Lung (tissue), 12 donors: ENCODE measurements around the gene SNTB2. TPM values are rescaled to one million over a fixed set of nuclear protein-coding genes. Genes with fewer than 3 reads are reported as not detected.

Experiments
- ATAC-seq: fragments of 200-7000 bp; cut with Tn5 transposase; one replicate; pipeline ENCODE4 v1.9.1; 2020; ENCODE audit warnings: moderate number of reproducible peaks; ENCODE audit not compliant: insufficient read depth, low FRiP score
- DNase-seq, 3 donors: peaks; one replicate each; pipeline ENCODE4 v3.0.0-alpha.2; 2013 to 2017
- H3K27ac ChIP-seq, 2 donors: one replicate each; pipeline ENCODE4 v1.5.1; 2013; ENCODE audit warnings: mild to moderate bottlenecking in 2 of 2, moderate library complexity in 2 of 2, control low read depth in 1 of 2, inconsistent platforms in 1 of 2, low read depth in 1 of 2, low read length in 1 of 2
- H3K27me3 ChIP-seq, 3 donors: one replicate each; pipeline ENCODE4 v1.5.1; 2013; ENCODE audit warnings: low read length in 2 of 3; ENCODE audit not compliant: control insufficient read depth in 3 of 3, insufficient read depth in 3 of 3
- H3K36me3 ChIP-seq, 4 donors: one replicate each; pipeline ENCODE4 v1.5.1; 2013; ENCODE audit warnings: low read length in 4 of 4, mild to moderate bottlenecking in 1 of 4, moderate library complexity in 1 of 4; ENCODE audit not compliant: control insufficient read depth in 4 of 4, insufficient read depth in 4 of 4
- H3K4me1 ChIP-seq, 5 donors: one replicate each; pipeline ENCODE4 v1.5.1; 2013; ENCODE audit warnings: low read length in 5 of 5, mild to moderate bottlenecking in 2 of 5, moderate library complexity in 1 of 5; ENCODE audit not compliant: control insufficient read depth in 5 of 5, insufficient read depth in 5 of 5
- H3K4me3 ChIP-seq: one replicate; pipeline ENCODE4 v1.5.1; 2013; ENCODE audit warnings: mild to moderate bottlenecking, control low read depth, moderate library complexity
- H3K9ac ChIP-seq, 2 donors: one replicate each; pipeline ENCODE4 v1.5.1; 2013; ENCODE audit warnings: low read length in 2 of 2, control low read depth in 1 of 2; ENCODE audit not compliant: insufficient read depth in 1 of 2
- H3K9me3 ChIP-seq, 4 donors: one replicate each; pipeline ENCODE4 v1.5.1; 2013; ENCODE audit warnings: low read length in 3 of 4, mild to moderate bottlenecking in 1 of 4, moderate library complexity in 1 of 4; ENCODE audit not compliant: control insufficient read depth in 4 of 4, insufficient read depth in 3 of 4
- CTCF ChIP-seq: IDR thresholded peaks from 2 replicates; pipeline ENCODE4 v1.5.1; 2012; ENCODE audit warnings: mild to moderate bottlenecking; ENCODE audit errors: control extremely low read depth, extremely low read depth
- WGBS, 2 donors: extraction: QIAGEN DNeasy Blood & Tissue Kit; methylation state at CpG; one replicate each; pipeline ENCODE4 v1.1.7; 2013; 5-methylcytosine and 5-hydroxymethylcytosine counted together
- polyA plus RNA-seq, 2 donors: library from polyadenylated mRNA; stranded (reverse); fragments of 200-250 nt; gene quantifications; one replicate each; pipeline ENCODE4 v1.2.1, GENCODE V29; 2013
- total RNA-seq, 2 donors: library from RNA; depleted of rRNA in 1 of 2; stranded (reverse); fragments of >200 nt in 1 of 2; gene quantifications; one replicate each; pipeline ENCODE4 v1.2.1, GENCODE V29; 2014 to 2021
- donor health status: control.
- donor health status: control.
- donor health status: Bipolar disorder and iron deficiency.
- donor health status: healthy.
- donor health status: DM: yes; HTN: yes; CAD: no.

The SNTB2 gene
- total and polyA plus RNA-seq, 4 donors = 4.5 to 42.8 (median 19.1) TPM

- no peak for TF ChIP-seq CTCF
- Histone ChIP-seq H3K27me3 (no peaks in the 10 kb centered on the region), H3K36me3 (peaks cover 3 to 19% (median 13%) of the 10 kb centered on the region in 4 donors), H3K4me3 (no peak overlapping the region), H3K4me1 (peaks cover 0 to 3% (median 0%) of the 10 kb centered on the region in 5 donors), H3K9ac (no peak overlapping the region), H3K9me3 (no peaks in the 10 kb centered on the region), H3K27ac (no peak overlapping the region)
- no peak for ATAC-seq
- WGBS, 2 donors = 49 to 66% methylated on average over 4 of the region's 4 CpGs
- DNase-seq = no peak
Measured at GRCh38 chr16:69345923-69346322, 159.0 kb downstream of the SNTB2 start.

- Histone ChIP-seq H3K27me3 (no peaks in the 10 kb centered on the region), H3K36me3 (peaks cover 3 to 11% (median 10%) of the 10 kb centered on the region in 4 donors), H3K9ac (no peak overlapping the region), H3K4me1 (peaks cover 0 to 4% (median 0%) of the 10 kb centered on the region in 5 donors), H3K27ac (no peak overlapping the region), H3K4me3 (no peak overlapping the region), H3K9me3 (no peaks in the 10 kb centered on the region)
- DNase-seq (no peak), ATAC-seq (no peak)
- WGBS, 2 donors = 84 to 85% methylated on average over 6 of the region's 6 CpGs
- no peak for TF ChIP-seq CTCF
Measured at GRCh38 chr16:69346683-69347082, 159.7 kb downstream of the SNTB2 start.

- Histone ChIP-seq H3K4me1 (peaks cover 0 to 8% (median 0%) of the 10 kb centered on the region in 5 donors), H3K27ac (no peak overlapping the region), H3K9me3 (no peaks in the 10 kb centered on the region), H3K27me3 (no peaks in the 10 kb centered on the region), H3K9ac (no peak overlapping the region), H3K4me3 (no peak overlapping the region), H3K36me3 (peaks cover 5 to 11% (median 7%) of the 10 kb centered on the region in 4 donors)
- ATAC-seq (no peak), DNase-seq (no peak)
- no peak for TF ChIP-seq CTCF
- 97% methylated on average over 6 of the region's 6 CpGs for WGBS, 2 donors
Measured at GRCh38 chr16:69348222-69348621, 161.3 kb downstream of the SNTB2 start.

- H3K27ac ChIP-seq = no peak overlapping the region
- DNase-seq = no peak
- no peak for TF ChIP-seq CTCF
- 90 to 94% methylated on average over 10 of the region's 10 CpGs for WGBS, 2 donors
- H3K27me3 ChIP-seq = no peaks in the 10 kb centered on the region
- H3K4me1 ChIP-seq = peaks cover 0 to 8% (median 0%) of the 10 kb centered on the region in 5 donors
- no peak for ATAC-seq
- no peak overlapping the region for H3K9ac ChIP-seq
- no peaks in the 10 kb centered on the region for H3K9me3 ChIP-seq
- peaks cover 0 to 7% (median 4%) of the 10 kb centered on the region in 4 donors for H3K36me3 ChIP-seq
- no peak overlapping the region for H3K4me3 ChIP-seq
Measured at GRCh38 chr16:69349536-69349935, 162.6 kb downstream of the SNTB2 start.
